ENCODE measurements around the gene TANC1. TPM values are rescaled to one million over a fixed set of nuclear protein-coding genes. Genes with fewer than 3 reads are reported as not detected.

The TANC1 gene
- total RNA-seq, 8 experiments from 2014 or later, result 2.8 to 47.3 (median 6.9) TPM

DNA sequence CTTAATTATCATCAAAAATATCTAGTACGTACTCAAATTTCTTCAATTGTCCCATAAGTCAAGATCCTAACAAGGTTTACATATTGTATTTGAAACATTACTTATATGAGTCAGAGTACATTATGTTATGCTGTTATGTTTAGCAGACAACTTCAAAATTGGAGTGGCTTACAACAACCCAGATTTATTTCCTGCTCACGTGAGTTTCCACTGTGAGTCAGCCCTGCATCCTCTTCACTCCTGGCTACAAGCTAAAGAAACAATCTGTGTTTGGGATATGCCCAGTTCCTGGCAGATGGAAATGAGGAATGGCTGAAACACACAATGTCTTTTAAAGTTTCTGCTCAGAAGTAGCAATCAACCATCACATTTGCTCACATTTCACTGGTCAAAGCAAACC, 31.5 kb upstream of the TANC1 start:
- in situ Hi-C loops (cut with MboI; ENCODE audit: low pct_unique_long_range_greater_than_20kb in 2 of 9, low sequenced_read_pairs in 9 of 9, unreplicated experiment in 9 of 9), result no loop called here
- 0 to 100% (median 82%) methylated on average over 1 to 2 of the region's 2 CpGs for WGBS, 10 experiments
- ATAC-seq (replicated peaks in 6 of 8), result peak in 6 of 8 experiments; percentile 41 to 99 (median 84)

DNA sequence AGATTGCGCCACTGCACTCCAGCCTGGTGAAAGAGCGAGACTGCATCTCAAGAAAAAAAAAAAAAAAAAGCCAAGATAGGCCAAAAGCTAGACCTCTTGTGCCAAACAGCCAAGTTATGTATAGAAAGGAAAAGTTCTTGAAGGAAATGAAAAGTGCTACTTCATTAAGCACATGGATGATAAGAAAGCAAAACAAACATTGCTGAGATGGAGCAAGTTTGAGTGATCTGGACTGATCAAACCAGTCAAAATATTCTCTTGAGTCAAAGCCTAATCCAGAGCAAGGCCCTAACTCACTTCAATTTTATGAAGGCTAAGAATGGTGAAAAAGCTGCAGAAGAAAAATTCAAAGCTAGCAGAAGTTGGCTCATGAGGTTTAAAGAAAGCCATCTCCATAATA, 28.1 kb upstream of the TANC1 start:
- in situ Hi-C loops (cut with MboI; ENCODE audit: low pct_unique_long_range_greater_than_20kb in 2 of 9, low sequenced_read_pairs in 9 of 9, unreplicated experiment in 9 of 9), result no loop called here
- WGBS, 10 experiments, result 80 to 100% (median 96%) methylated on average over 1 to 2 of the region's 2 CpGs; no CpG with 5 or more reads in 4 of the 10 experiments
- ATAC-seq (replicated peaks in 6 of 8), result no peak
- no peak overlapping the region for H3K4me3 ChIP-seq
- no peaks in the 10 kb centered on the region for H3K4me1 ChIP-seq (replicated peaks in 1 of 2)
- H3K27ac ChIP-seq, result no peak overlapping the region

More for the DNA sequence above, 31.5 kb upstream of the TANC1 start:
- Histone ChIP-seq H3K4me1 (replicated peaks in 1 of 2) (peaks cover 0 to under 1% of the 10 kb centered on the region in 2 donors), H3K27ac (no peak overlapping the region), H3K4me3 (no peak overlapping the region)

DNA sequence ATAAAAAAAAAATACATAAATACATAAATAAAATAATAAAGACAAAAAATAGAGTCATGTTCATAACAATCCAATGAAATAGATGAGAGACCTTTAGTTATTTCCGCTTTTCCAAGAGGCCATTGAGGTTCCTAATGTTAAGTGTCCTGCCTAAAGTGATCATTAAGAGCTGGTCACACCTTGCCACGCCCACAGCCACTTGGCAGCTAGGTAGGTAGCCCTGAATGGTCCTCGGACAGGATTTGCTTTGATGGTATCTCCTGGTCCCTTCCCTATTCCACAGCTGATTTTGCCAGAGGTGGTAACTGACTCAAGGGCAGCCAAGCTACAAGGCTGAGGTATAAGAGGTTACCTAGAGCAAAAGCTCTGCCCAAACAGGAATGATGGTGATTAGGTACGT, 24.5 kb upstream of the TANC1 start:
- no peak for ATAC-seq (replicated peaks in 6 of 8)
- in situ Hi-C loops (cut with MboI; ENCODE audit: low pct_unique_long_range_greater_than_20kb in 2 of 9, low sequenced_read_pairs in 9 of 9, unreplicated experiment in 9 of 9), result no loop called here
- Histone ChIP-seq H3K4me3 (no peak overlapping the region), H3K27ac (no peak overlapping the region), H3K4me1 (replicated peaks in 1 of 2) (no peaks in the 10 kb centered on the region)
- WGBS, 10 experiments, result 20 to 100% (median 64%) methylated on average over 1 to 4 of the region's 4 CpGs; no CpG with 5 or more reads in 1 of the 10 experiments

DNA sequence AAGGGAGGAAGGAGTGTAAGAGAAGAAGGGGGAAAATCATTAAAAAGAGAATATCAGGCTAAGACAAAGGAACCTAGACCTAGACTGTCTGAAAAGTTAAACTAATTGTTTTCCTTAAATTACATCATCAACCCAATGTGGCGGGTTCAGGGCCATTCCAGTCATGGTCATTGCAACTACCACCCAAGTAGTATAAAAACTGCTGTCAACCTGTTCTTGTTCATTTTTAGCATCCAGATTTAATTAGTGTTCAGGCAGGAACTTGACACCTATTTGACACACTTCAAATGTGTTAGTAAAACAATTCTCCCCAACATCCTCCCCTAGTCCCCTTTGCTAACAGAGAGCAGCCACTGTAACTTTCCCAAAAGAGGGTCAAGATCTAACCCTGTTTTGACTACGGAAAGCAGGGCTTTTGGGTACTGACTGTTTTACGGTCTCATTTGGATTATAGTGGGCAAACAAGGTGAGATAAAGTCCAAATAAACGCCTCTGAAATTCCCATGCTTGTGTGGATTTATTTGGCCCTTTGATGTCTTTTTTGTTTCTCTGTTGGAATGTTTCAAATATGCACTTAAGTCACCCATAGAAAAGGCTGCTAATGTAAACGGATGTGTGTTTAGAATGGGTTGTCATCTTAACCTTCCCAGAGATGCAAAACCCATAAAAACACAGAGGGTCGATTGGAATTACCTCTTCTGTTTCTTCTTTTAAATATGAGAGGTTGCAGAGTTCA, 19.3 kb upstream of the TANC1 start:
- no peak overlapping the region for H3K27ac ChIP-seq
- no peaks in the 10 kb centered on the region for H3K4me1 ChIP-seq (replicated peaks in 1 of 2)
- H3K4me3 ChIP-seq, result no peak overlapping the region
- no peak for ATAC-seq (replicated peaks in 6 of 8)
- WGBS, 10 experiments, result 50 to 90% (median 78%) methylated on average over 1 to 6 of the region's 6 CpGs; no CpG with 5 or more reads in 1 of the 10 experiments
- in situ Hi-C loops (cut with MboI; ENCODE audit: low pct_unique_long_range_greater_than_20kb in 2 of 9, low sequenced_read_pairs in 9 of 9, unreplicated experiment in 9 of 9), result no loop called here

DNA sequence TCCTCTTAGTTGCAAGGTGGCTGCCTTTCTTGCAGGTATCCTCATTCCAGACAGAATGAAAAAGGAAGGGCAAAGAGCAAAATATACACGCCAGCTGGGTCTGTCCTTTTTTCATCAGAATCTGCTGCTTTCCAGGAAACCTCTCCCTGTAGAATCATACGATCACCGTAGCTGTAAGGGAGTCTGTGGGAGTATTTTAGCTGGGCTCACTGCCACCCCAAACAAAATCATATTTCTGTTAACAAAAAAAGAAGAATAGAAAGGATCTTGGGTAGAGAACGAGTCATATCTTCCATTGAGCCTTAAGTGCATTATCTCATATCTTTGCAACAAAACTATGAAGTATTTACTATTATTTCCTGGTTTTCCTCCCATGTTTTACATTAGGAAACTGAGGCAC, 15.0 kb upstream of the TANC1 start:
- Histone ChIP-seq H3K27ac (no peak overlapping the region), H3K4me3 (no peak overlapping the region), H3K4me1 (replicated peaks in 1 of 2) (no peaks in the 10 kb centered on the region)
- 0 to 100% (median 84%) methylated on average over 1 to 4 of the region's 4 CpGs; no CpG with 5 or more reads in 2 of the 10 experiments for WGBS, 10 experiments
- ATAC-seq (replicated peaks in 6 of 8), result no peak
- in situ Hi-C loops (cut with MboI; ENCODE audit: low pct_unique_long_range_greater_than_20kb in 2 of 9, low sequenced_read_pairs in 9 of 9, unreplicated experiment in 9 of 9), result no loop called here

DNA sequence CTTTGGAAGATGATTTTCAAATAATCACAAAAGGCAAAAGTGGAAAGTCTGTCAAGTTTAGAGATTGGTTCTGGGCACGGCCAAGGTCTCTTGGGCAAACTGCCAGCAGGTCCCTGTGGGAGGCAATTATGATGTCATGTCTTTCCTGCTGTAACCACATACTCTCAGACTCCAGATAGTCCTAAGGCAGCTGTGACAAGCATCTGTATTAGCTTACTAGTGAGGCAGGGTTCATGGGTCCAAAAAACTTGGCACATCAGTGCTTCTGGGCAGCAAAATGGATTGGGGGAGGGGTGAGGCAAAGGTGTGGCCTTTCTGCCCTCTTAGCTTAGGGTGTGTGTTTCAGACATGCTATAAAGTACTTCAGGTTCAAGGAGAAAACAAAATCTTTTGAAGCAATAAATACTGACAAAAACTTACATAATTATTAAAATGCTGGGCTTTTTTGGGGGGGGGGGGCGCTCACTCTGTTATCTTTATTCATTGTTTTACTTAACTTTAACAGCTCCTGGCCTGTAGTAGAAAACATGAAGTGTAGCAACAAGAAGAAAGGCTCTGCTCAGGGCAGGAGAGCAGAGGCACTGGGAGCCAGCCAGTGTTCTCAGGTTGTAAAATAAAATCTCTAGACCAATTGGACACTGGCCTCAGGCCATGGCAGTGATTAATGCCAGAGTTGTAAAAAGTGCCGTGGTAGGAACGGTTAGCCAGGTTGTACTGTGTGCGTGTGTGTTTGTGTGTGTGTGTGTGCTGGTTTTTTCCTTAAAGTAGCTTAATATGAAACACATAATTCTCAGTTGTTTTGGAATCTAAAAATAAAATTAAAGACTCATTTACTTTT, 14.3 kb upstream of the TANC1 start:
- Histone ChIP-seq H3K4me3 (no peak overlapping the region), H3K4me1 (replicated peaks in 1 of 2) (no peaks in the 10 kb centered on the region), H3K27ac (no peak overlapping the region)
- WGBS, 10 experiments, result 0 to 73% (median 43%) methylated on average over 1 to 4 of the region's 5 CpGs; no CpG with 5 or more reads in 2 of the 10 experiments
- peak in 6 of 8 experiments; percentile 52 to 92 (median 63) for ATAC-seq (replicated peaks in 6 of 8)
- in situ Hi-C loops (cut with MboI; ENCODE audit: low pct_unique_long_range_greater_than_20kb in 2 of 9, low sequenced_read_pairs in 9 of 9, unreplicated experiment in 9 of 9), result no loop called here

DNA sequence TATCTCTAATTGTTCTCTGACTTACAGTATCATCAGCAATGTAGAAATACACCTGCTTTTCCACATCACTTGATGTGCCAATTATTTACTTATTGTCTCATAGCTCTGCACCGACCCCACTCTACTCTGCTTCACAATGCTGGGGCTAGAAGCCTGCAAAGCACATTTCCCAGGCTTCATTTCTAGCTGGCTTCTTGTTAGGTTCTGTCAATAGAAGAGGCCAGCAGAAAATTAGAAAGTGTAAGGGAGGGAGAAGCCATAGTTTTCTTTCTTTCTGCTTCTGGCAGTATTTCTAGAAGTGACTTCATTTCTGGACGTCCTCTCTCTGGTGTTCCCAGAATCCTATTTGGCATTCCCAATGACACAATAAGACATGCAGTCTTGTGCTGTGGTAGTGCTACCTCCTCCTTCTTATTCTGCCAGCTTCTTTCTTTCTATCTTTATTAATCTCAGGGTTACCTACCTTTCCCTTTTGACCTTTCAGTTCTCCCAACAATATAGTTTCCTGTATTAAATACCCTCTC, 12.5 kb upstream of the TANC1 start:
- ATAC-seq (replicated peaks in 6 of 8), result no peak
- Histone ChIP-seq H3K4me3 (no peak overlapping the region), H3K4me1 (replicated peaks in 1 of 2) (no peaks in the 10 kb centered on the region), H3K27ac (no peak overlapping the region)
- 0 to 100% (median 50%) methylated on average over 1 to 2 of the region's 2 CpGs; no CpG with 5 or more reads in 1 of the 10 experiments for WGBS, 10 experiments
- in situ Hi-C loops (cut with MboI; ENCODE audit: low pct_unique_long_range_greater_than_20kb in 2 of 9, low sequenced_read_pairs in 9 of 9, unreplicated experiment in 9 of 9), result no loop called here

DNA sequence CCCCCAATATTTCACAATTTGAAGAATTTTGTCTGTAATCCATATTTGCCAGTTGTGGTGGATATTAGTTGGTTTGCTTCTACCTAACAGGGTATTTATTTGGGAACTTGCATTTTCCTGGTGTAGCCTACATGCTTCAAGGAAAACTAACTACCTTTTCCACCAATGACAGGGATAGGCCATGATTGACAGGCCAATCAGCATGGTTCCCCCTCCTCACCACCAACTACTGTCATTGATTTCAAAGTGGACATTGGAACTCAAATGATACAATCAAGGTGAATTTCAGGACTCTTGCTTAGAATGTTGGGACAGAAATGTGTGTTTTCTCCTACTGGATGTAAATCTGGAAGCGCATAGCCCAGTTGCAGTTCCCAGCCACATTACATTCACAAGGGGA, 10.1 kb upstream of the TANC1 start:
- in situ Hi-C loops (cut with MboI; ENCODE audit: low pct_unique_long_range_greater_than_20kb in 2 of 9, low sequenced_read_pairs in 9 of 9, unreplicated experiment in 9 of 9), result no loop called here
- Histone ChIP-seq H3K4me1 (replicated peaks in 1 of 2) (no peaks in the 10 kb centered on the region), H3K27ac (no peak overlapping the region), H3K4me3 (no peak overlapping the region)
- 89 to 100% (median 100%) methylated on average over 1 of the region's 1 CpG; no CpG with 5 or more reads in 1 of the 10 experiments for WGBS, 10 experiments
- no peak for ATAC-seq (replicated peaks in 6 of 8)

DNA sequence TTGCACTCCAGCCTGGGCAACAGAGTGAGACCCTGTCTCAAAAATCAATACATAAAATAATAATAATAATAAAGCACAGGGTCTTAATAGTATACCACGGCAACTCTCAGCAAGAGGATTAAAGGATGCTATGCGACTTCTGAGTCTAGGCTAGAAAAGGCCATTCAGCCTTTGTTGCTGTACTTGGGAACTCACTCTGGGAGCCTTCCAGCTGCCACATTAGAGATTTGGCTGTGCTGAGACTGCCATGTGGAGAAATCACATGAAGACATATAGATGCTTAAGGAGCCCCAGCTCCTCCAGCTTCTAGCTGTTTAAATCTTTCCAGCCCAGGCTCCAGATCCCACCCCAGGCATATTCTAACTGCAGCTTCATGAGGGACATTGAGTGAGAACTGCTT, 8.2 kb upstream of the TANC1 start:
- ATAC-seq (replicated peaks in 6 of 8), result no peak
- Histone ChIP-seq H3K4me3 (no peak overlapping the region), H3K4me1 (replicated peaks in 1 of 2) (no peaks in the 10 kb centered on the region), H3K27ac (no peak overlapping the region)
- in situ Hi-C loops (cut with MboI; ENCODE audit: low pct_unique_long_range_greater_than_20kb in 2 of 9, low sequenced_read_pairs in 9 of 9, unreplicated experiment in 9 of 9), result no loop called here
- WGBS, 10 experiments, result 60 to 100% (median 86%) methylated on average over 1 to 2 of the region's 2 CpGs; no CpG with 5 or more reads in 5 of the 10 experiments

DNA sequence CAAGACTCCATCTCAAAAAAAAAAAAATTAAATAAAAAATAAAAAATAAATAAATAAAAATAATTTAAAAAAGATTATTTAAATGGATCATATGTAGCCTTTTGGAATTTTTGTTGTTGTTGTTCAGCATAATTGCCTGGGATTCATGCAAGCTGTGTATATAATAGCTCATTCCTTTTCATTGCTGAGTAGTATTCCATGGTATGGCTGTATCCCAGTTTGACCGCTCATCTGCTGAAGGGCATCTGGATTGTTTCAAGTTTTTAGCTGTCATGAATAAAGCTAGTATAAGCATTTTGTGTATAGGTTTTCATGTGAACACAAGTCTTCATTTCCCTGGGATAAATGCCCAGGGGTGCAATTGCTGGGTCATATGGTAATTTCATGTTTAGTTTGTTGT, 6.4 kb upstream of the TANC1 start:
- ATAC-seq (replicated peaks in 6 of 8), result no peak
- 100% methylated on average over 1 of the region's 1 CpG; no CpG with 5 or more reads in 1 of the 10 experiments for WGBS, 10 experiments
- Histone ChIP-seq H3K4me3 (no peak overlapping the region), H3K4me1 (replicated peaks in 1 of 2) (no peaks in the 10 kb centered on the region), H3K27ac (no peak overlapping the region)
- in situ Hi-C loops (cut with MboI; ENCODE audit: low pct_unique_long_range_greater_than_20kb in 2 of 9, low sequenced_read_pairs in 9 of 9, unreplicated experiment in 9 of 9), result no loop called here

DNA sequence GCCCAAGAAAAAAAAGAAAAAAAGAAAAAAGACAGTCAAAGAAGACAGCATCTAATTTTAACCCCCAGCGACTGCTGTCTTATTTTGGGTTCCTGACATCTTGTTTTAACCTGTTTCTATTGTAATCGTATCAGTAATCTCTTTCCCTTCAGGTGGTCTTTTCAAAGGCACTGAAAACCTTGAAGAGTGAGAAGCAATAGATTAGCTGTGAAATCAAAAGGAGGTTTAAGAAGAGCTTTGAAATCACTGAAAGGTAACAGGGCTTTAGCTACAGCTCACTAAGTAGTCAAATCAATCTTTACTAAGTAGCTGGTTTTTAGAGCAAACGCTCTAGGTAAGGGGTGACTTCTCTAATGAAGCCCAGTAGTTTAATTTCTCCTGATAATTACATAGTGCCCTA, 5.4 kb upstream of the TANC1 start:
- no peak overlapping the region for H3K4me3 ChIP-seq
- 33 to 94% (median 75%) methylated on average over 2 to 3 of the region's 3 CpGs; no CpG with 5 or more reads in 2 of the 10 experiments for WGBS, 10 experiments

DNA sequence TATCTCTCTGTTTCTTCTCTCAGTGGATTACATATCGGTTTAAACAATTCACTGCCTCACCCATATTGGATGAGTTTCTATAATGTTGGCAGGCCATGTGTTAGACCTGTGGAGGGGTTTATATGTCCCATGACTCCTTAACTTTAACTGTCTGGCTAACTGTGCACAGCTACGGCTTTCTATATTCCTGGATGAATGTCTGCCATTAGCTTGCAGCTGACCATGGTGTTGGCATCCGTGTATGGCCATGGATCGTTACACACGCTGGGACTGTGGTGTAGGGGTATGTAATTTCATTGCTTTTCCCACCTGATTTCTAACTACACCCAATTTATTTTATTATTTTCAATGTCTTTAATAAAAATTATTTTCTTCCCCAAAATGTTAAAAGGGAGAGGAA, 3.3 kb upstream of the TANC1 start:
- ATAC-seq (replicated peaks in 6 of 8), result no peak
- peaks cover under 1% of the 10 kb centered on the region in 2 donors for H3K4me1 ChIP-seq (replicated peaks in 1 of 2)
- in situ Hi-C loops (cut with MboI; ENCODE audit: low pct_unique_long_range_greater_than_20kb in 2 of 9, low sequenced_read_pairs in 9 of 9, unreplicated experiment in 9 of 9), result no loop called here
- no peak overlapping the region for H3K27ac ChIP-seq
- 60 to 97% (median 89%) methylated on average over 1 to 5 of the region's 5 CpGs for WGBS, 10 experiments
- H3K4me3 ChIP-seq, result no peak overlapping the region

More for the DNA sequence above, 5.4 kb upstream of the TANC1 start:
- Histone ChIP-seq H3K4me1 (replicated peaks in 1 of 2) (no peaks in the 10 kb centered on the region), H3K27ac (no peak overlapping the region)
- ATAC-seq (replicated peaks in 6 of 8), result no peak
- in situ Hi-C loops (cut with MboI; ENCODE audit: low pct_unique_long_range_greater_than_20kb in 2 of 9, low sequenced_read_pairs in 9 of 9, unreplicated experiment in 9 of 9), result no loop called here

DNA sequence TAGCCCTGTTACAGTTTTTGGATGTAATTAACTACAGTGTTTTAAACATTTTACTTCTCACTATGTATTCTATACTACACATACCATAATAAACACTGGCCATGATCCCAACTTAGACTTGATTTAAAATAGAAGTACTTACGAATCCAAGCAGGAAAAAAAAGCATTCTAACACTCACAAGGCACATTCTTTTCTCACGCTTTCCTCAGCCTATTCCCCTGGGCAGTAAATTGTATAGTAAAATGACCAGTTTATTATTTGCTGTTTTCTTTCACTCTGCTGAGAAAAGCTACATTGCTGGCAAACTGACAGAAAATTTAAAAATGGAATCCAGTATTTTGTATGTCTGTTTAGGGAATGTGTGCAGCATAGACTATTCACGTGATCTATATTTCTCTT, 2.8 kb upstream of the TANC1 start:
- WGBS, 10 experiments, result 71 to 100% (median 91%) methylated on average over 1 to 3 of the region's 3 CpGs
- ATAC-seq (replicated peaks in 6 of 8), result no peak

More for the DNA sequence above, 2.8 kb upstream of the TANC1 start:
- Histone ChIP-seq H3K4me1 (replicated peaks in 1 of 2) (peaks cover 5% of the 10 kb centered on the region in 2 donors), H3K27ac (no peak overlapping the region), H3K4me3 (no peak overlapping the region)
- in situ Hi-C loops (cut with MboI; ENCODE audit: low pct_unique_long_range_greater_than_20kb in 2 of 9, low sequenced_read_pairs in 9 of 9, unreplicated experiment in 9 of 9), result no loop called here
